OCI-M2 (cell line): ENCODE results near the gene UROC1.

Experiments used
- DNase-seq: peaks from one replicate; lab custom pipeline; 2025; ENCODE audit not compliant: unreplicated experiment; lab: John Stamatoyannopoulos, UW

UROC1 gene

GRCh38 chr3:126481808-126482502 lies 35.6 kb downstream of the UROC1 start:
- no peak for DNase-seq

GRCh38 chr3:126480861-126481260 lies 36.7 kb downstream of the UROC1 start:
- DNase-seq, result no peak

- DNase-seq, result no peak
Observed at GRCh38 chr3:126480206-126480605, 37.4 kb downstream of the UROC1 start.

GRCh38 chr3:126479642-126480041 lies 37.9 kb downstream of the UROC1 start:
- DNase-seq, result no peak

GRCh38 chr3:126478581-126479310 lies 38.8 kb downstream of the UROC1 start:
- DNase-seq, result no peak

GRCh38 chr3:126477061-126477380 lies 40.6 kb downstream of the UROC1 start:
- DNase-seq, result no peak

GRCh38 chr3:126476166-126477060 lies 41.2 kb downstream of the UROC1 start:
- DNase-seq, result no peak

GRCh38 chr3:126475413-126476114 lies 42.0 kb downstream of the UROC1 start, which contains the start of gene ZXDC:
ZXDC (minus strand) TSS chr3:126475891; CDS start chr3:126475865, 26 bp downstream.
- DNase-seq, result no peak

- no peak for DNase-seq
Observed at GRCh38 chr3:126474498-126475412, 42.8 kb downstream of the UROC1 start.

GRCh38 chr3:126473292-126474168 lies 44.0 kb downstream of the UROC1 start:
- DNase-seq, result no peak

- no peak for DNase-seq
Observed at GRCh38 chr3:126472277-126473006, 45.1 kb downstream of the UROC1 start.

- DNase-seq, result no peak
Observed at GRCh38 chr3:126469479-126469878, 48.1 kb downstream of the UROC1 start.

- no peak for DNase-seq
Observed at GRCh38 chr3:126468028-126468891, 49.3 kb downstream of the UROC1 start.

- no peak for DNase-seq
Observed at GRCh38 chr3:126467611-126467955, 50.0 kb downstream of the UROC1 start.

GRCh38 chr3:126466886-126467610 lies 50.5 kb downstream of the UROC1 start:
- no peak for DNase-seq

- no peak for DNase-seq
Observed at GRCh38 chr3:126465928-126466544, 51.5 kb downstream of the UROC1 start.
